Bone marrow (tissue), 2 donors: ENCODE data around the gene LYRM4.
A peak's percentile ranks its signal among the peaks of the same experiment; 100 is the strongest.

Source experiments
- DNase-seq, 2 donors: peaks; one replicate each; lab custom pipeline; 2025; lab: John Stamatoyannopoulos, UW

The LYRM4 gene

DNA sequence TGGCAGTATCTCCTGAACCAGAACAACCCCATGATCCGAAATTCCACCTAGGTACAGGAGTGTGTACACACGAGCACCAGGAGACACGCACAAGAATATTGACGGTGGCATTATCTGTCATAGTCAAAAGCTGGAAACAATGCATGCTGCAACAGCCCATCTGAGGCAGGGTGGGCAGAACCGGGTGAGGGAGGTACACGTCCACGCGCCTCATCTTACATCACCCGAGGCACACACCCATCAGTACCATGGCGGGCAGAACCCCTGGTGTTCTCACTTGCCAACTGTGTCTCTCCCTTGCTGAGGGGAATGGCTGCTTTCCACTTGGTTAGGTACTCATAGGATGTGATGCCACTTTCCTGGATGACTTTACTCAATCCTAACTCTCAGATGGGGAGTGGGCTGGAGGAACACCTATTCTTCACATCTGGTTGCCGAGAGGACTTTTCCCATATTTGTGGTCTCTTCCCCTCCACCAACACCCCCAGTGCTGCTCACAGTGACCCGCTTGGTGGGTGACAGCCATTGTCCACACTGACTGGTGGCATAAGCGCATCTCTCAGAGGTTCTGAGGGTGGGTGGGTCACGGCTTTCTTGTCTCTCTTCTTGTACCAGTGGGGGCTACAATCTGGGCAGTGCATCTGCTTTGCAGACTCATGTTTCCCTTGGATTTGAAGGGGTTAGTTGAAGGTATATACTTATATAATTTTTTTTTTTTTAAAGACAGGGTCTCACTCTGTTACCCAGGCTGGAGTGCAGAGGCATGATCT lies 162.1 kb downstream of the LYRM4 start:
- DNase-seq = no peak

DNA sequence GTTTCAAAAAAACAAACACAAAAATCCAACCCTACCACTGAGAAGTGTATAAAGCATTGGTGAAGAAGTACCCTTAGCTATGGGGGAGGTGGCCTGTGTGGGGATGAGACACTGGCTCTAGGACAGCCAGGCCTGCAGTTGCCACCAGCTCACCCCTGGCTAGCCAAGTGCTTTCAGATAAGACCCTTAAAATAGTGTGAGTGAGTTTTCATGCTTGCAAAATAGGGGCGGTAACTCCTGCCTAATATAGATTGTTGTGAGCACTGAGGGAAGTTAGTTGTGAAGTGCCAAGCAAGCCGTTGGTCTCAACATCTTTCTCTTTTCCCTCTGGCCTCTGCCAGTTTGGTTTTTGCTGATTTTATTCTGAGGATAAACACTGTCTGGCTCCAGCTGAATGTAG lies 164.3 kb downstream of the LYRM4 start:
- DNase-seq = no peak

DNA sequence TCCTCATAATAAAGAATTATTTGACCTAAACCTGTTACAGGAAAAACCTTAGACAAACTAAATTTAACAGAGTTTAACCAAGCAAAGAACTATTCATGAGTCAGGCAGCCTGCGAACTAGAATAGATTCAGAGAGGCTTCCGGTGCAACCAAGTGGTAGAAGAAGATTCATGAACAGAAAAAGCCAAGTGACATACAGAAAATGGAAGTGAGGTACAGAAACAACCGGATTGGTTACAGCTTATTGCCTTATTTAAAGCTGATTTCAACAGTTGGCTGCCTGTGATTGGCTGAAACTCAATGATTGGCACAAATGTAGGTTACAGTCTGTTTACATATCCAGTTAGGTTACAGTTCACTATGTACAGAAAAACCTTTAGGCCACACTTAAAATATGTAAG lies 165.5 kb downstream of the LYRM4 start:
- no peak for DNase-seq

DNA sequence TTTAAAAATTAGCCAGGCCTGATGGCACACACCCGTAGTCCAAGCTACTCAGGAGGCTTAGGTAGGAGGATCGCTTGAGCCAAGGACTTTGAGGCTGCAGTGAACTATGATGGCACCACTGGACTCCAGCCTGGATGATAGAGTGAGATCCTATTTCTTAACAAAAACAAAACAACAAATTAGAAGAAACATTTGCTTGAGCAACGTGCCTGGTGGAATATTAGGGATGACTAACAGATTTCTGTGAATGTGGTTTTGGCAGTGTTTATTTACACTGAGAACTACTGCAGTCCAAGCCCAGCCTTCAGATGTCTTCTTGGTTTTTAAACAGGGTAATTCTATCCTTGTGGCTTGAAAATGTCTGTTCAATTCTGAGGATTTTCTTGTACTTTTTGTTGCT lies 166.4 kb downstream of the LYRM4 start:
- no peak for DNase-seq

DNA sequence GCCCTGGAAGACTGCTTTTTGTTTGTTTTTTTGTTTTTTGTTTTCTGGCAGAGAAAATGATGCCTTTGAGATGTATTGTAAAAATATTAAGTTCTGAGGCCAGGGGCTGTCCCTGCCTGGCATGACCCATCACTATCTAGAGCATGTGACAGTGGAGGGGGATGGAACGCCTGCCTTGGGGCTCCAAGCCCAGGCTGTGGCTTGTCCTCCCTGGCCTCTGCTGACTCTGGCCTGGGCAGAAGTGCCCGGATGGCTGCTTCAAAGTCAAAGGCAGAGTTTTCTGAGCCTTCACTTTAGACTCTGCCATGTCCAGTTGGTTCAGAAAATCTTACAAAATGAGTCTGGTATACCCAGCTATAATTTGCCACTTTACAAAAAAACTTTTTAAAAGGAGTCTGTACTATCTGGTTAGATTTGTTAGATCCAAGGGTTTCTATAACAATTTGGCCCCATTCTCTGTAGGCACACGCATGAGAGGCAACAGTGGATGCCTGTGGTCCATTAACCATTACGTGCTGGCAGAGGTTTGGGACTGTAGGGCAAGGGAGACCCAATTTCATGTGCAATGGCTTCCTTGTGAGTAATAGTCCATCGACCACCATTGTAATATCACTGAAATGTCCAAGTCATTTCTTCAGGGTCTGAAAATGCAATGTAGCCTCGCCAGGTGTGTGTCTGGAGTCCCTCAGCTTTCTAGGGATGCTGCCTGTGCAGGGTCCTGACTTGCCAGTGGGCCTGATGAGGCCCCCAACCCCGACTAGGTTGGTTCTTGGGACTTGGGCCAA lies 167.3 kb downstream of the LYRM4 start:
- DNase-seq = no peak

DNA sequence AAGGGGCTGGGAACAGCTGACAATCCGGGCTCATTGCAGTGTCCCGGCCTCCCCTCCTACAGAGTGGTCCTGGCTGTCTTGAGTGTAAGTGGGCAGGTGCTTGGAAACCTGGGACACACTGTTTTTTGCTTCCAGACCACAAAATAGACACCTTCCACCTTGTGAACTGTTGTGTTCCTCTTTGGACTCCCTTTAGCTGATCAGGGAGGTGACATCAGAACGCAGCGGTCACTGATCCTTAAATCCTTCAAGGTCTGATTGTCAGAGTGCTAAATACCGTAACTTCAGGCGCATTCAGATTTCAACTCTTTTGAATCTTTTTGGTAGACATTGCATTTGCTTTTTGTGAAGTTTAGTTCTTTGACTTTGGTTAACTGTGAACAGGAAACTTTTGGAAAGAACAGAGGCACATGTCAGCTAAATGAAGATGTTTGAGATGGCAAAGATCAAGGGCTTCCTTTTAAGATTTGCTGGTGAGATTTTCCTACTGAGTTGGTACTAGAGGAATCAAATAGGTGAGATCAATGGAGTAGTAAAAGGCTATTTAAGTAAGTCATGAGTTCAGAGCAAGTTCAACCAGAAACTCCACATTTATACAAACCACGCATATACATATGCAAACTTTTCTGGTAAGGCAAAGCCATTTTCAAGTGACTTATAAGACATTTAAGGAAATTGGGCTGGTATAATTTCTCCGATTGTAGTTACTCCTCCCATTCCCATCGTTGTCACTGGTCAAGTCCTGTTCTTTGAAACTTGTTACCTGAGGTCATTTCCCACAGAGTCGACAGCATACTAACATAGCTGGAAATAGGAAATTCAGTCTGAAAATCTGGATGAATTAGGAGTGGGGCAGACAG lies 169.3 kb downstream of the LYRM4 start:
- DNase-seq = no peak

DNA sequence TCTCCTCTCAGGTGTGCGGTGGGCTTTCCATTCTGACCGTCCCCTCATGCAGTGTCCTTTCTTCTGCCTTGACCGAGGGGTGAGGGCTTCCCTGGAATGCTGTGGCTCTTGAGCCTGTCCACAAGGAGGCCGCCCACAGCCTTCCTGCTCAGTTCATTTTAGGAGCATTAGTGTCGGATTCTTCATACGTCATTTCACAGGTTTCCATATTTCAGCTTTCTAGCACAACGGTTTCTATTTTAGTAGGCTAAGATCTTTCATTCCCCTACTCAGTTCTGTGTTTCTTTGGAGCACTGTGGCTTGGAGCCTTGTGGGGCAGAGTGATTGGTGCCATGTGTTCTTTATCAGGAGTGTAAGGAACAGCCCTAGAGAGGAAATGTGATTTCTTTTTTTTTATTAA lies 170.1 kb downstream of the LYRM4 start:
- no peak for DNase-seq

DNA sequence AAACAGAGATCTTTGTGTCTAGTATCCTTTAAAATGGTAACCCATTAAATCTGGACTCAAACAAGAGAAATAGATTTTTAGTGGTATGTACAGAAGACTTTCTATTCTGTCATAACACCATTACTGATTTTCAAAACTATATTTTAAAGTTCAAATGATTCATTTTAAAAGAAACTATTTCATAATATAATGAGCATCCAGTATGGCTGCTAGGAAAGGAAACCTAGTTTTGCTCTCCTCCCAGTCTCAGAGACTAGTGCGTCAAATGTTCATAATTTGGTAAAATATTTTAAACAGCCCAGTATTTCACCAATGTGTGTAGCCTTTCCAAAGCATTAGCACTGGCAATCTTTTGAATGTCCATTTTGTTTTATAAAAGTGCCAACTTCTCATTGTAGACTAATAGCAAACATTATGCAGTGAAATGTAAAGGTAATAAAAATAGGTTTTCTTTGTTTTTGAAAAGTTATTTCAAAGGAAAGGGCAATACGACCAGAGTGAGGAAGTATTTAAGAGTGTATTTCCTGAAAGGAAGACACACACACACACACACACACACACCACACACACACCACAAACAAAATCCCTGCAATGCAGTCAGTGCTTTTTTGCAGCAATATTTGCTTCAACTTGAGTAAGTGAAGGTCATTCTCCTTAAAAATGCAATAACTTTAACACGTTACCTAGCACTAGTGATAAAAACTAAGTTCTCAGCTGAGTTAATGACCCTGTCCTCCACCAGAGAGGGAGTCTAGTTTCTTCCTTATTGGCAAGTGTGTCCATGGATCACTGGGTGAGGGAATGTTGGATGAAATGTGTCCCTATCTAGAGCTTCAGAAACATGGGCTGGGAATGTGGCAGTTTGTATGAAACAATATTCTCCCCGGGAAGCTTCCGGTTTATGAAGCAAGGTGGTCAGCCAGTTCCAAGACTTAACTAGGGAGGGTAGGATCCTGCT lies 171.0 kb downstream of the LYRM4 start:
- no peak for DNase-seq

DNA sequence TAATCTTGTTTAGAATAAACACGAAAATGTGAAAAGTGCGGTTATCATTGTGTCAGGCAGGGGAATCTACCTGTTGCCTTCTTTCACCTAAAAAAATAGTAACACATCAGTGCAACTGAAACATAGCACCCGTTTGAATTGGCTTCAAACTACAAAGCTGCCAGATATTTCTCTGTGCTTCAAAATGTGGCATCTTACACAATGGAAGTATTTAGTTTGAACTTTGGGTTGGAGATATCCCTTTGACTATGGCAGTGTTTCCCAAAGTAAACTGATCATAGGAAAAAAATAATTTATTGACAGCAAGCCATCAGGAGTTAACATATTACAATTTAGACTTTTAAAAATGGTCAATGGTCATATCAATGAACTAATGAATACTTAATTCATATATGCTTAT lies 172.0 kb downstream of the LYRM4 start:
- no peak for DNase-seq

DNA sequence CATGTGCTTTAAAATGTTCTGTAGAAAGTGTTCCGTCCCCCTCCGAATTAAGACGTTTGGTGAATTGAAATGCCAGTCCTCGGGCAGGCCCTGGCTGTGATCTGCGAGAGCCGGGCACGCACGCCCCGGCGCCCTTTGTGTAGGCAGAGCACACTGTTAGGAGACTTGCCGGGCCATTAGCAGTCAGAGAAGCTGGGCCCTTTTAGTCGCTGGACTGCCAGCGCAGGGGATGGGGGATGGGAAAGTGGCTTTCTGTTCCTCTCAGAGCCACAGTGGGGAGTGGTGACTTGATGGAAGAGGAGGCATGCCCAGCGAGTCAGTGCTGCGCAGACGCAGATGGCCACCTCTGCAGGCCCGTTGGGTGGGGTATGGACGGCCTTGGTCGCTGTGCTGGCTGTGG lies 173.4 kb downstream of the LYRM4 start:
- DNase-seq = peak in 1 of 2 donors; percentile 10

DNA sequence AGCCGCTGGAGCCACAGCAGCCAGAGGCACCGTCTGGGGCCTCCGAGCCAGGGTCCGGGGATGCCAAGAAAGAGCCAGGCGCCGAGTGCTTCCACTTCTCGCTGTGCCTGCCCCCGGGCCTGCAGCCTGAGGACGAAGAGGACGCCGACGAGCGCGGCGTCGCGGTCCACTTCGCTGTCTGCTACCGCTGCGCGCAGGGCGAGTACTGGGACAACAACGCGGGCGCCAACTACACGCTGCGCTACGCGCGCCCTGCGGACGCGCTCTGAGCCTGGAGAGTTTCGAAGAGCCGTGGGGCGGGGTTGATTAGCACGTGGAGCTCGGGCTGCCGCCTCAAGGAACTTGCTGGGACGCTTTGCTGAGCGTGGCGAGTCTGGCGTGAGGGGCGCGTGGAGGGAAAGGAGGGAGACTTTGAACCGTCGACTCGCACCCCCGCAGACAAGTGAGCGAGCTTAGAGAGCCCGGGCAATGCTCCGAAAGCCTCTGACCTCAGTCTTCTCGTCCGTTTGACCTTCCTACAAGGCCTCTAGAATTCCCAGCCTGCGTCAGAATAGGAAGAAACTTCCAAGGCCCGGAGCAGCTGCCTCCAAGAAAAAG lies 174.4 kb downstream of the LYRM4 start:
- no peak for DNase-seq

DNA sequence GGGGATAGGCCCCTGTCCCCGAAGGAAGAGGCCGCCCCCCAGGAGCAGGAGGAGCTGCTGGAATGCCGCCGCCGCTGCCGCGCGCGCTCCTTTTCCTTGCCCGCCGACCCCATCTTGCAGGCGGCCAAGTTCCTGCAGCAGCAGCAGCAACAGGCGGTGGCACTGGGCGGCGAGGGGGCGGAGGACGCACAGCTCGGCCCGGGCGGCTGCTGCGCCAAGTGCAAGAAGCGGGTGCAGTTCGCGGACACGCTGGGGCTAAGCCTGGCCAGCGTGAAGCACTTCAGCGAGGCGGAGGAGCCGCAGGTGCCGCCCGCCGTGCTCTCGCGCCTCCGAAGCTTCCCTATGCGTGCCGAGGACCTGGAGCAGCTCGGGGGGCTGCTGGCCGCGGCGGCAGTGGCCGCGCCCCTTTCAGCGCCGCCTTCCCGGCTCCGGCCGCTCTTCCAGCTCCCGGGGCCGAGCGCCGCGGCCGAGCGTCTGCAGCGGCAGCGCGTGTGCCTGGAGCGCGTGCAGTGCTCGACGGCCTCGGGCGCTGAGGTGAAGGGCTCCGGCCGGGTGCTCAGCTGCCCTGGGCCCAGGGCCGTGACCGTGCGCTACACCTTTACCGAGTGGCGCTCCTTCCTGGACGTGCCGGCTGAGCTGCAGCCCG lies 175.0 kb downstream of the LYRM4 start:
- no peak for DNase-seq

DNA sequence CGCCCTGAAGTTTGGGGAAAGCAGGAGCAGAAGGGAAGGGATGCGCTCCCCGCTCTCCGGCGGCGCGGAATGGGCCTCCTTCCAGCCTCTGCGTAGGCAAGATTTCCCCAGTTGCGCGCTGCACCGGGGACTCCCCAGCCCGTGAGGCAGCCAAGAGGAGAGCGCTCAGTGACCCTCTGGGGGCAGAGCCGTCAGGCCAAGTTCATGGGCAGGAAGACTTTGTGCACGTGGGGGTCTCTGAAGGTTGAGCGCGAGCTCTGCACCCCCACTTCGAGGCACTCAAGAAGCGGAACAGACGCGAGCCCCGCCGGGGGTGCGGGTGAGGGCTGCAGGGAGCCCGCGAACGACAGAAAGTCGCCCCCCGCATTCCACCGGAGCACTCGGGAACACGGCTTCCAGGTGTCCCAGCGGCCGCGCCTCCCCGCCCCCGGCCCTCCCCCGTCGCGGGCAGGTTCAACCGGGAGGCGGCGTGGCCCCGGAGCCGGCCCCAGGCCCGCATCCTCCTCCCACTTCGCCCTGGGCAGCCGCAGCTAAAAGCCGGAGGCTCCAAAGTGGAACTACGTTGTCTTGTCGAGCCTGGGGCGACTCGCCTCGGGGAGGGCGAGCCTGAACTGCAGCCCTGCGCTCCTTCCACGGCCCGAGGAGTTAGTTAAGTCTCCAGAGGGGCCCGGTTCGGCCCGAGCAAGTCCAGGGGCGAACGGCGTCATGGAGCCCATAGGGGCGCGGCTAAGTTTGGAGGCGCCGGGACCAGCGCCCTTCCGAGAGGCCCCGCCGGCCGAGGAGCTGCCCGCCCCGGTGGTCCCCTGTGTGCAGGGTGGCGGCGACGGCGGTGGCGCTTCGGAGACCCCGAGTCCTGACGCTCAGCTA lies 175.7 kb downstream of the LYRM4 start, which contains the start of gene PPP1R3G:
Gene PPP1R3G, plus strand, starts transcription at position 561 of the 867 bp plus-strand sequence. Its CDS starts 145 bp downstream, at position 706.
- DNase-seq = peak in 1 of 2 donors; percentile 56

DNA sequence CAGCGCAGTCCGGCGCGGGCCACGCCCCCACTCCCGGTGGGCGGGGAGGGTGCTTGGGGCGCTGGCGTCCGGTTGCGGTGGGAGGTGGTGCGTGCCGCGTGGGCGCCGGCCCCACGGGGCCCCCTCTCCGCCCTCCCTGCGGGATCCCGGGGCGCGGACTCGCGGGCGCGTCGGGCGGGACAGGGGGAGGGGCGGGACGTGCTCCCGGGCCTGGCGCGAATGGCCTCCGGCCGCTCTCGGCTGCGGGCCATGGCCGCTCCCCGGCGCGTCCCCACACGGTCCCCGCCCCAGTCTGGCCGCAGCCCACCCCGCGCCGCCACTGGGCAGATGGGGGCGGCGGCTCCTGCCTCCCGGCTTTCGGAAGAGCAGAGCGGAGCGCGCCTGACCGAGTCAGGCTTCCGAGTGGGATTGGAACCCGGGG lies 176.4 kb downstream of the LYRM4 start:
- no peak for DNase-seq

DNA sequence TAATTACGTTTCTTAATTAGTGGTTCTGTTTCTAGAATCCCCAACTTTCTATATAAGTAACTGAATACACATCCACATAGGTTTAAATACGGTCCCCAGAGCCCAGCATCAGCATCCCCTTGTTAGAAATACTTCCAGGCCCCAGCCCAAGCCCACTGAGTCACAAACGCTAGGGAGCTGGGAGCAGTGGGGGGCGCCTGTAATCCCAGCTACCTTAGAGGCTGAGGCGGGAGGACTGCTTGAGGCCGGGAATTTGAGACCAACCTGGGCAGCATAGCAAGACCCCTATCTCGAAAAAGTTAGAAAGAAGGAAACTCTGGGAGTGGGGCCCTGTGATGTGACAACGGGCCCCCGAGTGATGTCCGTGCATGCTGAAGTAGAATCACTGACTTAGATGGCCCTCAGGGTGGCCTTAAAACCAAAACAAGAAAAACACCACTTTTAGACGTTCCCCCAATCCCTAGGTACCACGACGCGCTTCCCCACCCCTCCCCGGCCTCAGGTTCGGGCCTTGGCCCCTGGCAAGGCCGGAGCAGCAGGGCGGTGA lies 176.9 kb downstream of the LYRM4 start:
- no peak for DNase-seq

DNA sequence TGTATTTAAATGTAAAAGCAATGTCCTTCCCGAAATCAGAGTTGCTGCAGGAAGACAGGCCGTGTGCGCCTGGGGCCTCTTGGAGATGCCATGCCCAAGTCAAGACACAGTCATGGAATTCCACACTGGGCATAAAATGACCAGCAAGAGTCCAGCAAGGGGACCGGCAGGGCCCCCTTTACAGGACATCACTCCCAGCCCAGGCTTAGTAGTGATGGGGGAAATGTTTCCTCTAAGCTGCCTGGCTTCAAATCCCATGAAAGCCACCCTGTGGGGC lies 177.5 kb downstream of the LYRM4 start:
- no peak for DNase-seq

DNA sequence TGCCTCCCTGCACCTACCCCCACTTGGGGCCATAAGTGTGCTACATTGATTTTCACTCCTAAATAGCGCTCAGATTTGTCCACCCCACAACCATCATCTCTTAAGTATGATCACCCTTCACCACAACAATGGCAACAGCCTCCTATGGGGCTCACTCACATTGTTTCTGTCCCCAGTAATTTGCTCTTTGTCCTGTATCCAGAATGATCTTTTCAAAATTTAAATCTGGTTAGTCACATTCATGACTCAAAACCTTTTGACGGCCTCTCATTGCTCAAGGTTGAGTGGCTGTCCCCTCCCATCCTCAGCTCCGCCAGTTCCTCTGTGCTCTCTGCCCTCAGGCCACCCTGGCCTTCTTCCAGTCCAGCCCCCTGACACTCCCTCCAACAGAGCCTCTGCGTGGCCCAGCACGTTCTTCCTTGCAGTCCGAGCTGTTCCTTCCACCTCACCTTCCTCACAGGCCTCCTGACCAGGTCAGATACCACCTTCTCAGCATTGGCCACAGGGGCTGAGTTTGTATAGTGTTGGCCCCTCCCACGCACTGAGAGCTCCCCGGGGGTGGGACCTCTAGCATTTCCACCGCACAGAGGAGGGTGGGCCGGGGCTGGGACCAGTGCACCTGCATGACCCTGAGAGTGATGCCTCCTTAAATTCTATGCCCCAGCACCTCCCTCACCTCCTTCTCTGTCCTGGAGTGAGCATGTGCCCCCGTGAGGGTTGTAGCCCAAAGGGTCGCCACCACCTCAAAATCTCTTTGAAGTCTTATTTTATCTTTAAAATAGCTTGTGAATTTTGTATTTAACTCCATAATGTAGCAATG lies 178.1 kb downstream of the LYRM4 start:
- DNase-seq = no peak

DNA sequence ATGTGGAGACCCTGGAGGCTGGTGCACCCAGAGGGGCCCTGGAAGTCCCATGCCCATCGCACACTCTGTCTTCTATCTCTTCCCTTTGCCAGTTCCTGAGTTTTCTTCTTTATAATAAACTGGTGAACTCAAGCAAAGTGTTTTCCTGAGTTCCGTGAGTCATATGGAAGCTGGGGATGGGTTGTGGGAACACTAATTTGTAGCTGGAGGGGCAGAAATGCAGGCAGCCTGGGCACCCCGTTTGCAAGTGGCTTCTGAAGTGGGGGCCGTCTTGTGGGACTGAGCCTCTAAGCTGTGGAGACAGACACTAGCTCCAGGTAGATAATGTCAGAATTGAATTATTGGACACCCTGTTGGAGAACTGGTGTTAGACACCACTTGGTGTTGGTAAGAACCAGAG lies 178.8 kb downstream of the LYRM4 start:
- DNase-seq = no peak
